IPS-15b (cell line): ENCODE data around the gene SKA3.

Experiments
- H3K27me3 ChIP-seq: one replicate; pipeline ENCODE4 v1.6.1; 2013; ENCODE audit warnings: low read length; ENCODE audit not compliant: control insufficient read depth, insufficient read depth
- H3K36me3 ChIP-seq: one replicate; pipeline ENCODE4 v1.6.1; 2013; ENCODE audit warnings: low read length; ENCODE audit not compliant: control insufficient read depth, insufficient read depth
- H3K4me1 ChIP-seq: one replicate; pipeline ENCODE4 v1.6.1; 2013; ENCODE audit warnings: mild to moderate bottlenecking, low read length; ENCODE audit not compliant: control insufficient read depth, insufficient read depth
- H3K4me3 ChIP-seq: one replicate; pipeline ENCODE4 v1.5.1; 2013; ENCODE audit warnings: low read depth, low read length
- H3K9ac ChIP-seq: one replicate; pipeline ENCODE4 v1.6.1; 2013; ENCODE audit warnings: low read depth, mild to moderate bottlenecking, low read length
- H3K9me3 ChIP-seq: one replicate; pipeline ENCODE4 v1.6.1; 2013; ENCODE audit warnings: mild to moderate bottlenecking, low read length; ENCODE audit not compliant: control insufficient read depth, insufficient read depth

Gene SKA3

GRCh38 chr13:21106089-21106488 is 70.3 kb downstream of the SKA3 start:
- Histone ChIP-seq H3K9ac (no peak overlapping the region), H3K9me3 (no peaks in the 10 kb centered on the region), H3K36me3 (no peaks in the 10 kb centered on the region), H3K4me3 (no peak overlapping the region), H3K27me3 (no peaks in the 10 kb centered on the region), H3K4me1 (no peaks in the 10 kb centered on the region)

- Histone ChIP-seq H3K4me1 (no peaks in the 10 kb centered on the region), H3K9ac (no peak overlapping the region), H3K4me3 (no peak overlapping the region), H3K9me3 (no peaks in the 10 kb centered on the region), H3K36me3 (no peaks in the 10 kb centered on the region), H3K27me3 (no peaks in the 10 kb centered on the region)
Observed at GRCh38 chr13:21104199-21105019, 71.9 kb downstream of the SKA3 start.
